HG03039 (cell line): ENCODE measurements around the gene ZNF354B.
"Not testable (repeated sequence)": the region's sequence is repeated elsewhere in the genome, so short reads cannot be mapped to it uniquely, and the experiment has no call there.

Source experiments
- ATAC-seq: cut with Tn5 transposase; IDR thresholded peaks from one replicate; pipeline ENCODE4 v1.9.1; 2021; ENCODE audit warnings: mild to moderate bottlenecking, moderate library complexity; ENCODE audit not compliant: unreplicated experiment

The ZNF354B gene

DNA sequence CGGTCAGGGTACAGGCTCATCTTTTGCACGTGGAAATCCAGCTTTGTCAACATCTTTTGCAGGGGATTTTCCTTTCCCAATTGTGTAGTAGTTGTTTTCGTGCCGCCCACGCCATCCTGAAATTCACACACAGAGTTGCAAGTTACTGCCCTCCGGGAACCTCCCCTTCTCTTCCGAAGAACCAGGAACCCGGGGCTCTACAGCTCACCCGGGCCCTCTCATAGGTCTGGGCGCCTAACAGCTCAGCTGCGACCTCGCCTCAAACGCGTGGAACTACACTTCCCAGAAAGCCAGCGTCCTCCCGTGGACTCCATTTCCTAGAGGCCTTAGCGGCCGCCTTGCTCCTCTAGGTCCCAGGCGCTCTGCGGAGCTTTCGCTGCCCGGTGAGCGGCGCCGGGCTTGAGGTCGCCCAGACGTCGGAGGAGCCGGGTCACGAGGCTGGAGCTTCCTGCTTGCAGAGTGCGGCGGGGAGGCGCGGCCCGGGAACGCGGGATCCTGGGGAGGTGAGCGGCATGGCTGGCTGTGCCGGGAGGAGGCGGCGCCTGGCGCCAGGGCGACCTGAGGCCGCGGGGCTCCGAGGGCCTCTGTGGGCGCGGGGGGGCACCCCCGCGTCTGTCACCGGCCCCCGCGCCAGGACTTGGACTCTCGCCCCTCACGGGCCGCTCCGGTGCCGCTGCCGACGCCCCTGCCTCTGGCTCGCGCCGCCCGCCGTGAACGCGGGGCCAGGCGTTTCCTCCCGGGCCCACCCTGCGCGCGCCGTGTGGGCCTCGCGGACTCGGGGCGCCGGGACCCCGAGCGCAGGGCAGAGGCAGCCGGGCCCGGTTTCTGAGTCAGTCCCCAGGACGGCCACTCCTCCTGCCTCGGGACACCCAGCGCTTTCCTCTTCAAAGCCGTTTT is at the start of gene ZNF354B:
TSS of gene ZNF354B (plus strand) at position 329 of the 897 bp plus-strand sequence. CDS start 1,095 bp downstream, outside the sequence.
- peak; percentile 96 for ATAC-seq

GRCh38 chr5:178817506-178817905 is 42.2 kb upstream of the ZNF354B start:
- ATAC-seq, result no peak

GRCh38 chr5:178818094-178818493 is 41.7 kb upstream of the ZNF354B start:
- ATAC-seq, result no peak

DNA sequence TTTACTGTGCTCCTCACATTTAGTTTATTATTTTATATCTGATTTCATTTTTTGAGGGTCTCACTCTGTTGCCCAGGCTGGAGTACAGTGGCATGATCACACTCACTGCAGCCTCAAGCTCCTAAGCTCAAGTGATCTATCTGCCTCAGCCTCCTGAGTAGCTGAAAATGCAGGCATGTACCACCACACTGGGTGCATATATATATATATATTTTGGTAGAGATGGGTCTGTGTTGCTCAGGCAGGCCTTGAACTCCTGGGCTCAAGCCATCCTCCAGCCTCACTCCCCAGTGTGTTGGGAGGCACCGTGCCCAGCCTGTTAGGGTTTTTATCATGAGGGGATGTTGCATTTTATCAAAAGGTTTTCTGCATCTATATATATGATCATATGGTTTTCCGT is 39.8 kb upstream of the ZNF354B start:
- ATAC-seq, result no peak

GRCh38 chr5:178825444-178825843 is 34.3 kb upstream of the ZNF354B start:
- ATAC-seq, result no peak

GRCh38 chr5:178826216-178826615 is 33.5 kb upstream of the ZNF354B start:
- no peak for ATAC-seq

- no peak for ATAC-seq
Observed at GRCh38 chr5:178827636-178828035, 32.1 kb upstream of the ZNF354B start.

GRCh38 chr5:178831049-178831448 is 28.7 kb upstream of the ZNF354B start:
- no peak for ATAC-seq

- no peak for ATAC-seq
Observed at GRCh38 chr5:178832618-178833201, 27.0 kb upstream of the ZNF354B start.

GRCh38 chr5:178836628-178837027 is 23.1 kb upstream of the ZNF354B start:
- no peak for ATAC-seq

DNA sequence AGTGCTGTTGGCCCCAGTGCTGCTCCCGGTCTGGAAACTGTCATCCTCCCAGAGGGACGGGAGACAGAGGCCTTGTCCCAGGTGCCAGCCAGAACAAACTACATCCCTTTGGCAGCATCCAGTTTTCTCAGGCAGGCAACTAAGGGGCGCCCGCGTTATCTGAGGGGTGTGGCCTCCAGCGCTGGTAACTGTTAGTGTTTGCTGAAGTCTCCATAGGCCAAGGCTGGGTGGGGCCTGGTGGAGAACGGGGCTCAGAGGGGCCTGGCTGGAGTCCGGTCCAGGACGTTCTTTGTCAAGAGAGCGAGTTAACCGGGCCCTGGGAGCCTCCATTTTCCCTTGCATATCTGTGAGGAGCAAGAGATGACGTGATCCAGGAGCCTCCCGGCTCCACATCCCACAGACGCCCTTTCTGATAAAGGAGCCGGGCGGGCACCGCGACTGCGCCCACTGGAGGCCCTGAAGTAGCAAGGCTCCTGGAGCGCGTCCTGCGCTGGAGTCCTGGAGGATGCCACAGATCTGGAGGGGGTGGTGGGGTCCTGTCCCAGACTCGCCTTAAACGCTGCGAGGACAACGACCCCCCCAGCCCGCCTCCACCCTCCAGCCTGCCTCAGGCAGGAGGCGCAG is 20.9 kb upstream of the ZNF354B start:
- not testable (repeated sequence) for ATAC-seq

DNA sequence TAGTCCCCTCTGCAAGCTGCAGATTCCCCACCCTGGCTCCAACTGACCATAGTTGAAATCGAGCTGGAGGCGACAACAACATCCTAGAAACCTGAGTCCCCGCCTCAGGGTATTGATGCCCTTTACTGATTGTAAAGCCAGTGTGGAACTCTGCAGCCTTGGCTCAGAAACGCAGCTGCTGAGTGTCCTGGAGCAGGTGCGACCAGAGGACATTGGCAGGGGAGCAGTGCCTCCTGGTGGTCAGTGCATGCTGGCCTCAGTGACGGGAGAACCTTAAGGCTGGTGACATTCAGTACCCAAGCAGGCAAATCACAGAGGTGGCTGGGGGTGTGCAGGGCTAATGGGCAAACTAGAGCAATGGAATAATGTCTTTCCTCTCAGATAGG is 20.4 kb upstream of the ZNF354B start:
- ATAC-seq, result no peak

DNA sequence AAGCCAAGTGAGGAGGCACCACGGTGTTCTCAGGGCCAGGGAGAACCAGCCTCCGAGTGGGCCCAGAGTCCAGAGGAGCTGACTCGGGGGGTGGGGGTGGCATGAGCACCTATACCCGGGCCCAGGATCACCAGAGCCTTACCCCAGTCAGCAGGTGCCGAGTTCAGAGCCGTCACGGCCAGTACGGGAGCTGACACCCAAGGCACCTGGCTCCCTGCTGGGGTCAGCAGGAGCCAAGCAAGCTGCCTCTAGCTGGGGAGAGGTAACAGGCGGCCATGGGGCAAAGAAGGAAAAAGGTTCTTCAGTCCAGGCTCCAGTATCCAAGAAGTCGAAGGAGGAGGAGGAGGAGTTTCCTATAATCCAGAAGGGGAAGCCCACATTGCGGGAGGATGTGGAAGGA is 19.4 kb upstream of the ZNF354B start:
- not testable (repeated sequence) for ATAC-seq

- no peak for ATAC-seq
Observed at GRCh38 chr5:178849316-178849715, 10.4 kb upstream of the ZNF354B start.

GRCh38 chr5:178851951-178852350 is 7.8 kb upstream of the ZNF354B start:
- no peak for ATAC-seq

GRCh38 chr5:178854284-178854683 is 5.5 kb upstream of the ZNF354B start:
- no peak for ATAC-seq

- not testable (repeated sequence) for ATAC-seq
Observed at GRCh38 chr5:178860615-178861014, 862 bp downstream of the ZNF354B start.

- ATAC-seq, result no peak
Observed at GRCh38 chr5:178861627-178862026, 1.9 kb downstream of the ZNF354B start.

DNA sequence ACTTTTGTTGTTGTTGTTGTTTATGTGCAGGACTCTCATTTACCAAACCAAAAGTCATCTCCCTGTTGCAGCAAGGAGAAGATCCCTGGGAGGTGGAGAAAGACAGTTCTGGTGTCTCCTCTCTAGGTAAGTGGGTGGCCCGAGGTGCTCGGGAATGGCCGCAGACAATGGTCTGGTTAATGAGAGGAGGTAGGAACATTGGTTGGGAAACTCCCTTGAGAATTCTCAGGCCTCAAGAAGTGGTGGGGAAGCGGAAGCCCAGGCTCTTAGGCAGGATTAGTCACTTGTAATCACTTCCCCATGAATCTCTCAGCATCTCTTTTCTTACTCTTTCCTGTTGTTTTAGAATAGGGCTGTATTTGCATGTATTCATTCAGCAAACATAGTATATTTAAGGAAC is 7.2 kb downstream of the ZNF354B start:
- ATAC-seq, result no peak

DNA sequence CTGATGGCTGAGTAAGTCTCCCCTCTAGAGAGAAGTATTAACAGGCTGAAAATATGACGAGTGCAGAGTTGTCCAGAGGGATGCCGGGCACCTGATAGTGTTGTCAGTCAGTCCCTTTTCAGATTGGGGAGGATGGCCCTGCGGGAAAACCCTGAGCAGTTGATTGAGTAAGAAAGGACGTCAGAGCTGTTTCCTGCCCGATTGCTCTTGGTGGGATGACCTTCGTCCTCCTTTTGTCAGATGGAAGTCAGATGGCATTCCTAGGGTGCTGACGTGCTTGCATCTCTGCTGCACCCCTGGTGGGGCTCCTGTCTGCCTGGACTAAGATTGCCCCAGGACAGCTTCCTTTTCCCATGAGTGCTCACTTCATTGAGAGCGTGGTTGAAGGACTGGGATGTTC is 9.8 kb downstream of the ZNF354B start:
- ATAC-seq, result no peak

GRCh38 chr5:178870411-178870810 is 10.7 kb downstream of the ZNF354B start:
- ATAC-seq, result no peak

DNA sequence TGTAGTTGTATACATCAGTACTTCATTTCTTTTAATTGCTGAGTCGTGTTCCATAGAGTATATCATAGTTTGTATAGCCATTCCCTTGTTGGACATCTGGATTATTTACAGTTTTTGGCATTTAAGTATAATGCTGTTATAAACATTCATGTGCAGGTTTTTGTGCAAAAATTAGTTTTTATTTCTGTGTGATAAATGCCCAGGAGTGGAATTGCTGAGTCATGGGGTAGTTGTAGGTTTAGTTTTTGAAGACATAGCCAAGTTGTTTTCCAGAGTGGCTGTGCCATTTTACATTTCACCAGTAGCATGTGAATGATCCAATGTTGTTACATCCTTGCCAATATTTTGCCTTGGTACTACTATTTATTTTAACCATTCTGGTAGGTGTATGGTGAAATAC is 12.5 kb downstream of the ZNF354B start:
- no peak for ATAC-seq
